Measurements from ENCODE around the gene OTULIN.

DNA sequence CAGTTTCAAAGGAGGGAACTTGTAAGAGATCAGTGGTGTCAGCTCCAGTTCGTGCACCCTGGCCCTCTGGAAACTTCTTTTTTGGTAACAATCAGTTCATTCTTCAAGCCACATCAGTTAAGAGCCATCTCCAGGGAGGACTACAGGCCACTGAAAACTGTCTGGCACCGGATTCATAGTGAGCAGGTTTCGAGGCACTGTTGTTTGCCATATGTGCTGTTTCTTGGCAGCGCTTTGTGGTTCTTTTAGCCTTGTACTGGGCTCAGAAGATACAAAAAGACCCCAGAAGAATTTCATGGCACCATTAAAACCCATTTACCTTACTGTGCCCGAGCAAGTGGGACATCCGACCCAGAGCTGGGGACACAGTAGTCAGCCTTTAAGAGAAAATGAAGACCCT is 68.5 kb downstream of the OTULIN start:
- TF ChIP-seq, protein P1, sequence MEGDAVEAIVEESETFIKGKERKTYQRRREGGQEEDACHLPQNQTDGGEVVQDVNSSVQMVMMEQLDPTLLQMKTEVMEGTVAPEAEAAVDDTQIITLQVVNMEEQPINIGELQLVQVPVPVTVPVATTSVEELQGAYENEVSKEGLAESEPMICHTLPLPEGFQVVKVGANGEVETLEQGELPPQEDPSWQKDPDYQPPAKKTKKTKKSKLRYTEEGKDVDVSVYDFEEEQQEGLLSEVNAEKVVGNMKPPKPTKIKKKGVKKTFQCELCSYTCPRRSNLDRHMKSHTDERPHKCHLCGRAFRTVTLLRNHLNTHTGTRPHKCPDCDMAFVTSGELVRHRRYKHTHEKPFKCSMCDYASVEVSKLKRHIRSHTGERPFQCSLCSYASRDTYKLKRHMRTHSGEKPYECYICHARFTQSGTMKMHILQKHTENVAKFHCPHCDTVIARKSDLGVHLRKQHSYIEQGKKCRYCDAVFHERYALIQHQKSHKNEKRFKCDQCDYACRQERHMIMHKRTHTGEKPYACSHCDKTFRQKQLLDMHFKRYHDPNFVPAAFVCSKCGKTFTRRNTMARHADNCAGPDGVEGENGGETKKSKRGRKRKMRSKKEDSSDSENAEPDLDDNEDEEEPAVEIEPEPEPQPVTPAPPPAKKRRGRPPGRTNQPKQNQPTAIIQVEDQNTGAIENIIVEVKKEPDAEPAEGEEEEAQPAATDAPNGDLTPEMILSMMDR (IDR thresholded peaks at IDR 0.05) = no peak
- no peak for TF ChIP-seq POLR2A (IDR thresholded peaks at IDR 0.05)
